ENCODE measurements around the gene AUH. TPM values are rescaled to one million over a fixed set of nuclear protein-coding genes. Genes with fewer than 3 reads are reported as not detected.
A peak's percentile ranks its signal among the peaks of the same experiment; 100 is the strongest.

Gene AUH
- total RNA-seq, 4 donors from 2014 or later, result 17.1 to 28.2 (median 20.8) TPM

GRCh38 chr9:91172329-91172728, 189.4 kb downstream of the AUH start:
- no peak for TF ChIP-seq CTCF (IDR thresholded peaks at IDR 0.05 in 4 of 5, conservative IDR thresholded peaks at IDR 0.05 in 1 of 5)
- no peak for TF ChIP-seq POLR2A (IDR thresholded peaks at IDR 0.05)
- Histone ChIP-seq H3K9me3 (no peaks in the 10 kb centered on the region), H3K4me3 (no peak overlapping the region), H3K4me1 (no peaks in the 10 kb centered on the region), H3K27me3 (no peaks in the 10 kb centered on the region), H3K27ac (no peak overlapping the region), H3K36me3 (no peaks in the 10 kb centered on the region)
- intact Hi-C loops (cut with DNase I; ENCODE audit: low total_unique reads) (no loop called here), in situ Hi-C loops (cut with MboI; ENCODE audit: low sequenced_read_pairs in 4 of 4) (no loop called here)
- DNase-seq (no peak), ATAC-seq (no peak)

- in situ Hi-C loops (cut with MboI; ENCODE audit: low sequenced_read_pairs in 4 of 4), result no loop called here
- peaks cover 0 to 3% of the 10 kb centered on the region in 2 donors for H3K4me1 ChIP-seq
- H3K36me3 ChIP-seq, result no peaks in the 10 kb centered on the region
- H3K9me3 ChIP-seq, result no peaks in the 10 kb centered on the region
- no peak overlapping the region for H3K4me3 ChIP-seq
- H3K27ac ChIP-seq, result no peak overlapping the region
- ATAC-seq, result no peak
- intact Hi-C loops (cut with DNase I; ENCODE audit: low total_unique reads), result no loop called here
- H3K27me3 ChIP-seq, result no peaks in the 10 kb centered on the region
- DNase-seq, result no peak
- no peak for TF ChIP-seq CTCF (IDR thresholded peaks at IDR 0.05 in 4 of 5, conservative IDR thresholded peaks at IDR 0.05 in 1 of 5)
- TF ChIP-seq POLR2A (IDR thresholded peaks at IDR 0.05), result no peak
Measured at GRCh38 chr9:91170951-91171350, 190.8 kb downstream of the AUH start.

- no peak for TF ChIP-seq POLR2A (IDR thresholded peaks at IDR 0.05)
- TF ChIP-seq CTCF (IDR thresholded peaks at IDR 0.05 in 4 of 5, conservative IDR thresholded peaks at IDR 0.05 in 1 of 5), result no peak
Measured at GRCh38 chr9:91166796-91167366, 194.8 kb downstream of the AUH start.

GRCh38 chr9:91164724-91165520, 196.8 kb downstream of the AUH start:
- no peak overlapping the region for H3K27ac ChIP-seq
- ATAC-seq (no peak), DNase-seq (peak; percentile 38 to 47)
- no peaks in the 10 kb centered on the region for H3K9me3 ChIP-seq
- H3K4me3 ChIP-seq, result no peak overlapping the region
- in situ Hi-C loops (cut with MboI; ENCODE audit: low sequenced_read_pairs in 4 of 4), result no loop called here
- no peak for TF ChIP-seq POLR2A (IDR thresholded peaks at IDR 0.05)
- no peak for TF ChIP-seq CTCF (IDR thresholded peaks at IDR 0.05 in 4 of 5, conservative IDR thresholded peaks at IDR 0.05 in 1 of 5)
- no peaks in the 10 kb centered on the region for H3K27me3 ChIP-seq
- H3K36me3 ChIP-seq, result no peaks in the 10 kb centered on the region
- intact Hi-C loops (cut with DNase I; ENCODE audit: low total_unique reads), result loop anchor here (5.0 kb wide), 1 partner anchor 43 kb away; no protein-coding TSS in a partner anchor
- H3K4me1 ChIP-seq, result peaks cover 0 to 6% of the 10 kb centered on the region in 2 donors

More at GRCh38 chr9:91166796-91167366, 194.8 kb downstream of the AUH start:
- DNase-seq, result no peak
- in situ Hi-C loops (cut with MboI; ENCODE audit: low sequenced_read_pairs in 4 of 4), result no loop called here
- no peaks in the 10 kb centered on the region for H3K27me3 ChIP-seq
- no peaks in the 10 kb centered on the region for H3K36me3 ChIP-seq
- intact Hi-C loops (cut with DNase I; ENCODE audit: low total_unique reads), result loop anchor here (5.0 kb wide), 1 partner anchor 45 kb away; no protein-coding TSS in a partner anchor
- no peak overlapping the region for H3K27ac ChIP-seq
- H3K4me3 ChIP-seq, result no peak overlapping the region
- peaks cover 0 to 3% of the 10 kb centered on the region in 2 donors for H3K4me1 ChIP-seq
- no peak for ATAC-seq
- no peaks in the 10 kb centered on the region for H3K9me3 ChIP-seq

Other genes starting within 250 kb of the AUH start
- gene NFIL3, start 61.9 kb upstream of the AUH start, total RNA-seq, result 100 to 1,000 TPM in 1 of 4 donors, 10 to 100 TPM in 3; 36.6 to 167 (median 56.3) TPM